ENCODE results near the gene DUSP22. TPM values are rescaled to one million over a fixed set of nuclear protein-coding genes. Genes with fewer than 3 reads are reported as not detected.

DUSP22 gene
- total and polyA plus RNA-seq, 2 of the 8 experiments (the other 6 are each of a cell fraction or from before 2014, with no cell fraction given), result 15.5 to 32.4 TPM

- TF ChIP-seq SIN3A (conservative IDR thresholded peaks at IDR 0.05 in 1 of 2, IDR thresholded peaks at IDR 0.05 in 1 of 2; ENCODE audit: low read depth in 1 of 2, low read length in 2 of 2) (no peak), CBX5 (IDR thresholded peaks at IDR 0.05; ENCODE audit: low read depth, low read length) (no peak), BACH1 (IDR thresholded peaks at IDR 0.05; ENCODE audit: low read length) (no peak), GTF2F1 (IDR thresholded peaks at IDR 0.05; ENCODE audit: borderline replicate concordance, low read depth, low read length) (no peak)
Measured at GRCh38 chr6:363909-364308, 71.6 kb downstream of the DUSP22 start (continued).
